ENCODE data around the gene VCL. TPM values are rescaled to one million over a fixed set of nuclear protein-coding genes. Genes with fewer than 3 reads are reported as not detected.

Gene VCL
- total RNA-seq, 1 experiment from 2014 or later, result 382 TPM

DNA sequence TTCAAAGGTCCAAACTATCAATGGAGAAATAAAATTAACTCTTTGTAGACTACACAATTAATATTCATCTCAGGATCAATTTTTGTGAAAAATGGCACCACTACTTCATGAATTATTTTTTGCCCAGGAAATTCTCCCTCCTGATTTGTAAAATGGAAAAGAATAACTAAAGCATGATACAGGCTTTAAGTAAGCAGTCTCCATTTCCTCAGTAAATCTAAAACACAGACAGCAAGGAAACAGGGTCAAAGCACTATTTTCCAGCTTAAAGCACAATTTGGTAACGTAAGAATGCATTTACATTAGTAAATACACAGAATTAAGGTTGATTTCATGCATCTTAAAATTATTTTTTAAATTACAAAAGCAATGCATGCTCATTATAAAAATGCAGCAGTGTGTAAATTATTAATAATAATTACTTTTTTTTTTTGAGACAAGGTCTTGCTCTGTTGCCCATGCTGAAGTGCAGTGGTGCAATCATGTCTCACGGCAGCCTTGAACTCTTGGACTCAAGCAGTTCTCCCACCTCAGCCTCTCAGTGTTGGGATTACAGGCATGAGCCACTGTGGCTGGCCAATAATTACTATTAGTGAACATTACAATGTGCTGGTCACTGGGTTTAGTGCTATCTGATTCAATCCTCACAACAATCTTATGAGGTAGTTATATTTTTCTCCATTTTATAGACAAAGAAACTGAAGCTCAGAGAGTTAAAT lies 26.1 kb upstream of the VCL start:
- Histone ChIP-seq H3K4me2 (ENCODE audit: low read length) (no peak overlapping the region), H3K4me3 (ENCODE audit: low read length) (no peak overlapping the region), H3K27me3 (ENCODE audit: low read length) (no peaks in the 10 kb centered on the region), H3K9me3 (ENCODE audit: low read length) (0 out of 2 replicates have a peak, but pooled peaks cover 3% of the 10 kb centered on the region), H3K36me3 (ENCODE audit: low read depth, low read length) (no peaks in the 10 kb centered on the region), H3K27ac (ENCODE audit: low read length) (no peak overlapping the region), H3F3A (ENCODE audit: low read length, unreplicated experiment) (no peaks in the 10 kb centered on the region), H3K79me2 (ENCODE audit: low read length) (no peaks in the 10 kb centered on the region), H3K9ac (ENCODE audit: low read length) (no peak overlapping the region), H2AFZ (ENCODE audit: low read length) (no peak overlapping the region), H3K4me1 (ENCODE audit: insufficient read depth, low read length) (peaks cover 4% of the 10 kb centered on the region), H4K20me1 (ENCODE audit: low read length) (no peaks in the 10 kb centered on the region), H3K9me2 (replicated peaks; ENCODE audit: low read length) (no peaks in the 10 kb centered on the region)
- TF ChIP-seq CTCF (conservative IDR thresholded peaks at IDR 0.05; ENCODE audit: low read depth, low read length) (no peak), EZH2 (IDR thresholded peaks at IDR 0.05; ENCODE audit: low read length, unreplicated experiment) (no peak), EZH2phosphoT487 (IDR thresholded peaks at IDR 0.05; ENCODE audit: borderline replicate concordance, low read length) (no peak)
- ChIA-PET CTCF (interaction anchor here (0.6 to 1.5 kb wide), 2 partner anchors 64 to 92 kb away, joined by 3 read pairs; no protein-coding TSS in a partner anchor), POLR2A (ENCODE audit: unreplicated experiment) (interaction anchor here (0.5 kb wide), 1 partner anchor 27 kb away, joined by 3 read pairs; no protein-coding TSS in a partner anchor)
- DNase-seq (no peak), ATAC-seq (no peak)
- no TSS peak for BruUV-seq (replicated peaks)
- intact Hi-C loops (cut with micrococcal nuclease), result no loop called here

DNA sequence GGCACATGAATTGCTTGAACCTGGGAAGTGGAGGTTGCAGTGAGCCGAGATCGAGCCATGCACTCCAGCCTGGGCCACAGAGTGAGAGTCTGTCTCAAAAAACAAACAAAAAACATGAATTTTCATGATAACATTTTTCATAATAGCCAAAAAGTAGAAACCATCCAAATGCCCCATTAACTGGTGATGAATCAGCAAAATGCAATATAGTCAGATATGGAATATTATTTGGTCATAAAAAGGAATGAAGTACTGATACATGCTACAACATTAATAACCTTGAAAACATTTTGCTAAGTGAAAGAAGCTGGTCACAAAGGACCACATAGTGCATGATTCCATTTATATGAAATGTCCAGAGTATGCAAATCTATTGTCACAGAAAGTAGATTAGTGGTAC lies 24.5 kb upstream of the VCL start:
- no peak overlapping the region for H3K9ac ChIP-seq (ENCODE audit: low read length)
- H3K9me2 ChIP-seq (replicated peaks; ENCODE audit: low read length), result no peaks in the 10 kb centered on the region
- ChIA-PET POLR2A (ENCODE audit: unreplicated experiment) (no interaction called here), CTCF (no interaction called here)
- H3K4me2 ChIP-seq (ENCODE audit: low read length), result no peak overlapping the region
- no peak overlapping the region for H3K27ac ChIP-seq (ENCODE audit: low read length)
- intact Hi-C loops (cut with micrococcal nuclease), result no loop called here
- H2AFZ ChIP-seq (ENCODE audit: low read length), result no peak overlapping the region
- 0 out of 2 replicates have a peak, but pooled peaks cover 3% of the 10 kb centered on the region for H3K9me3 ChIP-seq (ENCODE audit: low read length)
- no peak for DNase-seq
- no peaks in the 10 kb centered on the region for H3K36me3 ChIP-seq (ENCODE audit: low read depth, low read length)
- H3K79me2 ChIP-seq (ENCODE audit: low read length), result no peaks in the 10 kb centered on the region
- TF ChIP-seq EZH2 (IDR thresholded peaks at IDR 0.05; ENCODE audit: low read length, unreplicated experiment), result no peak
- no peak for TF ChIP-seq CTCF (conservative IDR thresholded peaks at IDR 0.05; ENCODE audit: low read depth, low read length)
- no peak for TF ChIP-seq EZH2phosphoT487 (IDR thresholded peaks at IDR 0.05; ENCODE audit: borderline replicate concordance, low read length)
- H4K20me1 ChIP-seq (ENCODE audit: low read length), result no peaks in the 10 kb centered on the region
- no peak for ATAC-seq
- BruUV-seq (replicated peaks), result no TSS peak
- no peak overlapping the region for H3K4me3 ChIP-seq (ENCODE audit: low read length)
- H3K27me3 ChIP-seq (ENCODE audit: low read length), result no peaks in the 10 kb centered on the region
- H3F3A ChIP-seq (ENCODE audit: low read length, unreplicated experiment), result no peaks in the 10 kb centered on the region
- no peaks in the 10 kb centered on the region for H3K4me1 ChIP-seq (ENCODE audit: insufficient read depth, low read length)

GRCh38 chr10:73974309-73974946 lies 23.5 kb upstream of the VCL start:
- no peak for DNase-seq
- Histone ChIP-seq H3K4me1 (ENCODE audit: insufficient read depth, low read length) (no peaks in the 10 kb centered on the region), H3K27ac (ENCODE audit: low read length) (no peak overlapping the region), H3K27me3 (ENCODE audit: low read length) (no peaks in the 10 kb centered on the region), H3K9me2 (replicated peaks; ENCODE audit: low read length) (no peaks in the 10 kb centered on the region), H3K4me3 (ENCODE audit: low read length) (no peak overlapping the region), H3K9ac (ENCODE audit: low read length) (no peak overlapping the region), H3K9me3 (ENCODE audit: low read length) (0 out of 2 replicates have a peak, but pooled peaks cover 3% of the 10 kb centered on the region), H3K79me2 (ENCODE audit: low read length) (no peaks in the 10 kb centered on the region), H4K20me1 (ENCODE audit: low read length) (no peaks in the 10 kb centered on the region), H3K4me2 (ENCODE audit: low read length) (no peak overlapping the region), H3K36me3 (ENCODE audit: low read depth, low read length) (no peaks in the 10 kb centered on the region), H2AFZ (ENCODE audit: low read length) (no peak overlapping the region), H3F3A (ENCODE audit: low read length, unreplicated experiment) (no peaks in the 10 kb centered on the region)
- CTCF ChIA-PET, result no interaction called here
- intact Hi-C loops (cut with micrococcal nuclease), result no loop called here
- ATAC-seq, result no peak
- BruUV-seq (replicated peaks), result no TSS peak
- POLR2A ChIA-PET (ENCODE audit: unreplicated experiment), result interaction anchor here (0.6 kb wide), 1 partner anchor 98 kb away, joined by 8 read pairs; no protein-coding TSS in a partner anchor
- no peak for TF ChIP-seq EZH2phosphoT487 (IDR thresholded peaks at IDR 0.05; ENCODE audit: borderline replicate concordance, low read length)
